ENCODE data around the gene AIG1.
"Not testable (repeated sequence)": the region's sequence is repeated elsewhere in the genome, so short reads cannot be mapped to it uniquely, and the experiment has no call there.

AIG1 gene

GRCh38 chr6:143127941-143128680 lies 67.4 kb downstream of the AIG1 start:
- DNase-seq (ENCODE audit: low spot score): no peak

GRCh38 chr6:143128681-143129015 lies 68.0 kb downstream of the AIG1 start:
- no peak for DNase-seq (ENCODE audit: low spot score)

- no peak for DNase-seq (ENCODE audit: low spot score)
These were observed 70.2 kb downstream of the AIG1 start for GRCh38 chr6:143130928-143131327.

- no peak for DNase-seq (ENCODE audit: low spot score)
These were observed 74.6 kb downstream of the AIG1 start for GRCh38 chr6:143135325-143135724.

GRCh38 chr6:143135797-143136561 lies 75.3 kb downstream of the AIG1 start:
- DNase-seq (ENCODE audit: low spot score): no peak

GRCh38 chr6:143136647-143137046 lies 76.0 kb downstream of the AIG1 start:
- DNase-seq (ENCODE audit: low spot score): no peak

GRCh38 chr6:143139239-143139784 lies 78.6 kb downstream of the AIG1 start:
- no peak for DNase-seq (ENCODE audit: low spot score)

- not testable (repeated sequence) for DNase-seq (ENCODE audit: low spot score)
These were observed 79.2 kb downstream of the AIG1 start for GRCh38 chr6:143139884-143140283.

- DNase-seq (ENCODE audit: low spot score): no peak
These were observed 80.1 kb downstream of the AIG1 start for GRCh38 chr6:143140767-143141166.

GRCh38 chr6:143141442-143141841 lies 80.8 kb downstream of the AIG1 start:
- no peak for DNase-seq (ENCODE audit: low spot score)

GRCh38 chr6:143146186-143146851 lies 85.6 kb downstream of the AIG1 start:
- DNase-seq (ENCODE audit: low spot score): no peak

GRCh38 chr6:143149771-143150170 lies 89.1 kb downstream of the AIG1 start:
- DNase-seq (ENCODE audit: low spot score): no peak

- no peak for DNase-seq (ENCODE audit: low spot score)
These were observed 89.6 kb downstream of the AIG1 start for GRCh38 chr6:143150281-143150680.

GRCh38 chr6:143151381-143151780 lies 90.7 kb downstream of the AIG1 start:
- no peak for DNase-seq (ENCODE audit: low spot score)

GRCh38 chr6:143155681-143156080 lies 95.0 kb downstream of the AIG1 start:
- DNase-seq (ENCODE audit: low spot score): no peak

- no peak for DNase-seq (ENCODE audit: low spot score)
These were observed 96.4 kb downstream of the AIG1 start for GRCh38 chr6:143157131-143157530.

- DNase-seq (ENCODE audit: low spot score): no peak
These were observed 97.5 kb downstream of the AIG1 start for GRCh38 chr6:143158113-143158581.

GRCh38 chr6:143159001-143159400 lies 98.3 kb downstream of the AIG1 start:
- no peak for DNase-seq (ENCODE audit: low spot score)

GRCh38 chr6:143160015-143160414 lies 99.3 kb downstream of the AIG1 start:
- no peak for DNase-seq (ENCODE audit: low spot score)

- no peak for DNase-seq (ENCODE audit: low spot score)
These were observed 99.9 kb downstream of the AIG1 start for GRCh38 chr6:143160439-143161220.

- no peak for DNase-seq (ENCODE audit: low spot score)
These were observed 102.9 kb downstream of the AIG1 start for GRCh38 chr6:143163621-143164020.

- no peak for DNase-seq (ENCODE audit: low spot score)
These were observed 103.9 kb downstream of the AIG1 start for GRCh38 chr6:143164565-143165105.
